ENCODE measurements around the gene GJB5.
"Not testable (repeated sequence)": the region's sequence is repeated elsewhere in the genome, so short reads cannot be mapped to it uniquely, and the experiment has no call there.

Gene GJB5

DNA sequence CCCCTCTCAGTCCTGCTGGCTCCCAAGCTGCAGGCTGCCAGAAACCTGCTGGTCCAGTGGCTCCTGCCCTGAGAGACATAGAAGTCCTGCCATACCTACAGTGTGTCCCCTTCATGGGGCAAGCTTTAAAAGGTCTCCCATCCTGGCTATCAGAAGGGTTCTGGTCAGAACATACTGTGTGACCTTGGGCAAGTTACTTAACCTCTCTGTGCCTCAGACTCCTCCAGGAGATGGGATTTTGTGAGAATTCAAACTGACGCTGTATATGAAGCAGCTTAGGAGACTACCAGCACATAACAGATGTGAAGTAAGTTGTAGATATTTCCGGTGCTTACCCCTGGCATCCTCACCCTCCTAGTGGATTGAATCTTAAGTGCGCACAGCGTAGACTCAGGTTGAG lies 8.7 kb upstream of the GJB5 start:
- no peak for DNase-seq

DNA sequence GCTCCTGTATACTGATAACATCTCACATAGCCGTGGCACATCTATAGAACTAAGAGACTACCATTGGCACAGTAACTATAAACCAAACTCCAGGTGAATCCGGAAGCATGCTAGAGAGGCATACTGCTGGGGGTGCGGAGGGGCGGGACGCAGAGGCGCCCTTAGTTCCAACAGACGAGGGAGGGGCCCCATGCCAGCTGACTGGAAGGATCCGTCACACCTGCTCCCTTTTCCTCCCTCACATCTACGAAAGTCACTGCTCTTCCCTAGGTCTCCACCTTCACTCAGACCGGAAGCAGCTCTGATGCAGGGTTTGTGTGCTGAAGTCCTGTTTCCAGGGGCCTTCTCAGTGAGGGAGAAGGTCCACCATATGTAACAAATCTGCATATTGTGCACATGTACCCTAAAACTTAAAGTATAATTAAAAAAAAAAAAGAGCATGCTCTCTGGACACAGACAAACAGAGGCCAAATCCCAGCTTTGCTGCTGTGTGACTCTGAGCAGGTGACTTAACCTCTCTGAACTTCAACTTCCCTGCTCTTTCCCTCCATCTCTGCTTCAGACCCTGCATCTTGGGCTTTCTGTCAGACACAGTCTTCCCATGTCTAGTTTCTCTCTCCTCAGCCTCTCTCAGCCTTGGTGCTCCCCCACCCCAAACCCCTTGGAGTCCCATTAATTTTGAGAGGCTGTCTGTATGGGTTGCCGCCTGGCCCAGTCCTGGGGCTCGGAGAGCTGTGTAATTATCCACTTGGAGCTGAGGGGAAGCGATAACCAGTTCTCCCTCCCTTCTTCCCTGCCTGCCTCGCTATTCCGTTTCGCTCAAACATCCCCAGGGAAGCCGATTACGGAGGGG lies 7.8 kb upstream of the GJB5 start:
- DNase-seq: no peak

DNA sequence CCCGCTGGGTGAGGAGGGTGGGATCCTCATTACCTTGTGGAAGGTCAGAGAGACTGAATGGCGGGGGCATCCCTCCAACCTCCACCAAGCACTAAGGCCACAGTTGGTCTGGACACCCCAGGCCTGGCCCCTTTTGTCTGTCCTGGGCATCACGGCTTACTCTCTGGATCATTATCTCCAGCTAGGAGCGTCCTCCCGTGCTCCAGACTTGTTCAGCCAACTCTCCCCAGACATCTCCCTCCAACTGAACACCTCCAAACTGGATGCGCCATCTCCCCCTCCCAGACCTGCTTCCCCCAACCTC lies 7.3 kb upstream of the GJB5 start:
- no peak for DNase-seq

DNA sequence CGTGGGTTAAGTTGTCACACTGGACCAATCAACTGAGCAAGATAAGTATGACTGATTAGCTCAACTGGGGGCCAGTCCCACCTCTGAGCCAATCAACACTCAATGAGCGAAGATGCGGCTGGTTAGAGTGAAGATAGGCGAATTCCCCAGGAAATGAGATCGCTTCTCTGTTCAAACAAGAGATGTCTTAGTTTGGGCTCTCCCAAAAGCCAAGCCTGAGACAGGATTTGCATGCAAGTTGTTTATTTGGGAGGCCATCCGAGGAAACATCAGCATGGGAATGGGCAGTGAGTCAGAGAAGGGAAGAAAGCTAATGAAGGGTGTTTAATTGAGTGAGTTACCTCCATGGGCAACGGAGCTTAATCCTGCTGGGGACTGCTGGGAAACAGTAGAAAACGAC lies 4.9 kb upstream of the GJB5 start:
- no peak for DNase-seq

DNA sequence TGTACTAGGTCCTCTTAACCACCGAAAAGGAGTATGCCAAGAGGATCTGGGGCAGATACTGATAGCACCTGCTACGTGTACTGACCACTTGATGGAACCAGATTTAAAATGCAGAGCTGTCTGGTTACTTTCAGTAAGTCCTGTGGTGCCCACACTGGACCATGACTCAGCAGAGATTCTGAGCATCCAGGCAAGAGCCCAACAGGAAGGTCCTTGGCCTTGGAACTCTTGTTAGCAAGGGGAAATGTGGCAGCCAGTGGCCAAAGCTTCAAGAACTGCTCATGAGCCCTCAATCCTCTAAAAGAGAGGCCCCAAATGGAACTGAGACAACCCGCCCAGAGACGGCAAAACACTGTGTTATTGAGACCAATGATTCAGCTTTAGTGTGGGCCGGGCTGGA lies 4.2 kb upstream of the GJB5 start:
- DNase-seq: no peak

DNA sequence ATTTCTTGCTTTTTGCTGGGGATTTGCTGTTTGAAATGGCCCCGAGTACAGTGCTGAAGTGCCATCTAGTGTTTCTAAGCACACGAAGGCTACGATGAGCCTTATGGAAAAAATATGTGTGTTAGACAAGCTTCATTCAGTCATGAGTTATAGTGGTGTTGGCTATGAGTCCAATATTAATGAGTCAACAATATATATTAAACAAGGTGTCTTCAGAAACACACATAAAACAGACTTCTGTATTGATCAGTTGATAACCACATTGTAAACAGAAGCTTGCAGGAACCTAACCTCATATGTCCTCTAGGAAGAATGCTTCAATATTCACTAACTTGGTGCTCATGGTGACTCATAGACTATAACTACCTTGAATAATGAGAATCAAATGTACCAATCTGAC lies 1.7 kb upstream of the GJB5 start:
- no peak for DNase-seq

DNA sequence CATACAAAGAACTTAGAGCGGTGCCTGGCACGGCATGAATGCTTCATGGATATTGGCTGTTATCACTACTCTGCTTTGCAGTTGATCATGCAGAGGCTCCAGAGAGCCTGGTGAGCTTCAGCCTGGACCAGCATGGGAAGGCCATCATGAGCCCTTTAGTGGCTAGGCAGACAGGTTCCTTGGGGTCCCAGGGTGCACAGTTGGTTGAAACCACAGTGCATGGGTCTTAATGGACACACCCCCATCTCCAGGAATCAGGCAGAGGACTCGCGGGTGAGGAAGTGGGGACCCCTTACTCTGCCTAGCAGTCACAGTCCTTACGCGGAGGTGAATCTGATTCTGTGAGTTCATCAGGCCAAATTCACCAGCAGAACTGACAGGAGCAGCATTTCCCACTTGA lies 1.1 kb downstream of the GJB5 start:
- DNase-seq: no peak

DNA sequence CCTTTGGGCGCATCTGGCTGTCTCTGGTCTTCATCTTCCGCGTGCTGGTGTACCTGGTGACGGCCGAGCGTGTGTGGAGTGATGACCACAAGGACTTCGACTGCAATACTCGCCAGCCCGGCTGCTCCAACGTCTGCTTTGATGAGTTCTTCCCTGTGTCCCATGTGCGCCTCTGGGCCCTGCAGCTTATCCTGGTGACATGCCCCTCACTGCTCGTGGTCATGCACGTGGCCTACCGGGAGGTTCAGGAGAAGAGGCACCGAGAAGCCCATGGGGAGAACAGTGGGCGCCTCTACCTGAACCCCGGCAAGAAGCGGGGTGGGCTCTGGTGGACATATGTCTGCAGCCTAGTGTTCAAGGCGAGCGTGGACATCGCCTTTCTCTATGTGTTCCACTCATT lies 2.5 kb downstream of the GJB5 start:
- no peak for DNase-seq

DNA sequence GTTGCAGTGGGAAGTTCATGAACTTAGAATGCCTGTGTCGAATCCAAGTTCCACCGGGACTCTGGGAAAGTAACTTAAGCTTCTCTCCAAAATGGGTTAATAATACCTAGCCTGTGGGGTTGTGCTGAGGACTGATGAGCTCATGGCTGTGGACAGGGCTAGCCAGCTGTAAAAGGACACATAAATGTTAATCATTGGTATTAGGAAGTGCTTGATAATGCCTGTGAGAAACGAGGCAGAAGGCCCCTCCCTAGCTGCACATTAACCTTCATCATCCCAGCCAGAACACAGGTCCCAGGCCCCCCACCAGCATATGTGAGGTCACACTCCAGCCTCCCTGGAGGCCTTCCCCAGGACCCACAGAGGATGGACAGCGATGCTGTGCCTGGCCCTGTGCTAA lies 3.9 kb downstream of the GJB5 start:
- DNase-seq: no peak

DNA sequence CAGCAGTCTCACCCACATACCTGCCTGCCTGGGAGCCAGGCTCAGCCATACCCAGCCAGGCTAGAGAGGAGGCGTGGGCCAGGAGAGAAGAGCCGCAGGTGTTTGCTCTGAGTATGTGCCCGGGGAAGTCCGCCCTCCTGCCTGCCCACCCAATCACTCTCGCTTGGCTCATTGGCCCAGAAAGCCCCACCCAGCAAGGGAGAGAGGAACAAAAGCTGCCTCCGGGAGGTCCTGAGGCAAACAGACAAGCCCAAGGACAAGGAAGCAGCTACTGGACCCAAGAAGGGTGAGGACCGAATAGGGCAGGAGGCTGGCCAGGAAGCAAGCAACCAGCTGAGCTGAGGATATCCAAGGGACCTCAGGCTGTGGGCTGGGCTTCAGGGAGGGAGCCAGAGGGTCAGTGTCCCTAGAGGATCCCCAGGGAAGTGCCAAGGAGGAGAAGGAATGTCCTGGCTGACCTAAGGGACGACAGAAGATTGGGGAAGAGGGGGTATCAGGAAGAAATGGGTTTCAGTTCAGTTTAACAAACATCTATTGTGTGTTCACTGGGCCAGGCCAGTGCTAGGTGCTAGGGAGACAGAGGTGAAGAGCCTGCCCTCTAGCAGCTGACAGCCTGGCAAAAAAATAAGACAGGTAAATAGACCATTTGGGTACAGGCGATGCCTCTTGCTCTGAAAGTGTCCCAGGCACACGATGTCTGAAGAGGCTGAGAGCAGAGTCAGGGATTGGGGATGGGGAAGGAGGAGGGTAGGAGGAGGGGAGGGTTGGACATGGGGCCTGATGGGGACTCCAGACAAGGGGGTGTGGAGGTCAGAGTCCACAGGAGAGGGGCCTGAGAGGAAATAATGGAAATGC lies 4.9 kb downstream of the GJB5 start, which contains the start of gene GJB4:
TSS of gene GJB4 (plus strand) at position 238 of the 855 bp plus-strand sequence. CDS start 1,515 bp downstream, outside the sequence.
- DNase-seq: no peak

DNA sequence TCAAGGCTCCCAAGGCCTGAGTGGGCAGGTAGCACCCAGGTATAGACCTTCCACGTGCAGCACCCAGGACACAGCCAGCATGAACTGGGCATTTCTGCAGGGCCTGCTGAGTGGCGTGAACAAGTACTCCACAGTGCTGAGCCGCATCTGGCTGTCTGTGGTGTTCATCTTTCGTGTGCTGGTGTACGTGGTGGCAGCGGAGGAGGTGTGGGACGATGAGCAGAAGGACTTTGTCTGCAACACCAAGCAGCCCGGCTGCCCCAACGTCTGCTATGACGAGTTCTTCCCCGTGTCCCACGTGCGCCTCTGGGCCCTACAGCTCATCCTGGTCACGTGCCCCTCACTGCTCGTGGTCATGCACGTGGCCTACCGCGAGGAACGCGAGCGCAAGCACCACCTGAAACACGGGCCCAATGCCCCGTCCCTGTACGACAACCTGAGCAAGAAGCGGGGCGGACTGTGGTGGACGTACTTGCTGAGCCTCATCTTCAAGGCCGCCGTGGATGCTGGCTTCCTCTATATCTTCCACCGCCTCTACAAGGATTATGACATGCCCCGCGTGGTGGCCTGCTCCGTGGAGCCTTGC lies 6.4 kb downstream of the GJB5 start:
- no peak for DNase-seq

DNA sequence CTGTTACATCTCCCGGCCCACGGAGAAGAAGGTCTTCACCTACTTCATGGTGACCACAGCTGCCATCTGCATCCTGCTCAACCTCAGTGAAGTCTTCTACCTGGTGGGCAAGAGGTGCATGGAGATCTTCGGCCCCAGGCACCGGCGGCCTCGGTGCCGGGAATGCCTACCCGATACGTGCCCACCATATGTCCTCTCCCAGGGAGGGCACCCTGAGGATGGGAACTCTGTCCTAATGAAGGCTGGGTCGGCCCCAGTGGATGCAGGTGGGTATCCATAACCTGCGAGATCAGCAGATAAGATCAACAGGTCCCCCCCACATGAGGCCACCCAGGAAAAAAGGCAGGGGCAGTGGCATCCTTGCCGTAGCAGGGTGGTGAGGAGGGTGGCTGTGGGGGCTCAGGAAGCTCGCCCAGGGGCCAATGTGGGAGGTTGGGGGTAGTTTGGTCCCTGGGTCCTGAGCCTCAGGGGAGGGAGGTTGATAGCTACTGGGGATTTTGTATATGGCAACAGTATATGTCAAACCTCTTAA lies 7.0 kb downstream of the GJB5 start:
- no peak for DNase-seq

DNA sequence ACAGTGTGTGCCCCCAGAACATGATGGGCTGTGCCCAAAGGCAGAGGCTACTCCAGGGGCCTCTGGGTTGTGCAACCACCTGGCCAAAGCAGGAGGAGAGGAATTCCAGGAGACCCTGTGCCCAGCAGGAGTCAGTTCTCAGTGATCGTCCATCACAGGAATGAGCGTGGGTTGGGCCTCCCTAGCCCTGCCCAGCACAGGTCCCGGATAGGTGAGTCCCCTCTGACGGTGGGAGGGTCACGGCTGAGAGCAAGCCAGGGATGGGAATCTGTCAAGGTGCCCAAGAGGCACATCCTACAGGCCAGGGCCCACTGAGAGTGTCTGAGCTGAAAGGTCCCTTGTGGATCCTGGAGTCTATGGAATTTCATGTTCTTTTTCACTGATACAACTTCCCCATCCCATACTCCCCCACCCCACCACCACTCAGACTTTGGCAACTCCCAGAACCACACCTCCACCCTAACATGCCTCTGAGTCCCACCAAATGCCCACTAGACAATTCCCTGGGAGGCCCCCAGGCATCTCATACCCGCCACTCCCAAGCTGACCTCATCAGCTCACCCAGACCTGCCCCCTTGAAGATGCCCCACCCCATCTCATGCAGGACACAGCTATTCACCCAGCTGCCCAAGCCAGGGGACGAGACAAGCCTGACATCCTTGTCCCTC lies 7.8 kb downstream of the GJB5 start:
- no peak for DNase-seq

DNA sequence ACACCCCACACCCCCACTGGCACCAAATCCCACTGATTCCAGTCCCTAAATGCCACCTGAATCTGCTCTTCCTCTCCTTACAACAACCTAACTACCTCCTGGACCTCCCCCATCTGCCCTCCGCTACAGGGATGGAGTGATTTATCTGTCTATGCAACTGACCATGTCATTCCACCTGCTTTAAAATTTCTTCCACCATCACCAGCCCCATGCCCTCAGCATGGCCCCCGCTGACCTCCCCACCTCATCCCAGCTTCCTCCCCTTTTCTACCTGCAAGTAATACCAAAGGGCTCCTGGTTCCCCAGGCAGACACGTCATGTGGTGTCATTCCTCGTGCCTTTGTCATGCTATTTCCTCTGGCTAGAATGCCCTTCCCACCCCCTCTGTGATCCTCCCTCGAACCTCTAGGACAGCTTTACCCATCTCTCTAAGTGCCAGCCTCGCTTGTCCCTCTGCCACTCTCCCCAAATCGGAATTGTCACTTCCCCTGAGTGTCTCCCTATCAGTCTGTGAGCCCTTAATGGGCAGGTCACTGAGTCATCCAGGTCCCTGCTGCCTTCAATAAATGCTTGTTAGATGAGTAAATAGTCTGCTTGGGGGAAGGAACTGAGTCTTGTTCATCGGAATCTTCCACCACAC lies 8.4 kb downstream of the GJB5 start:
- DNase-seq: no peak

DNA sequence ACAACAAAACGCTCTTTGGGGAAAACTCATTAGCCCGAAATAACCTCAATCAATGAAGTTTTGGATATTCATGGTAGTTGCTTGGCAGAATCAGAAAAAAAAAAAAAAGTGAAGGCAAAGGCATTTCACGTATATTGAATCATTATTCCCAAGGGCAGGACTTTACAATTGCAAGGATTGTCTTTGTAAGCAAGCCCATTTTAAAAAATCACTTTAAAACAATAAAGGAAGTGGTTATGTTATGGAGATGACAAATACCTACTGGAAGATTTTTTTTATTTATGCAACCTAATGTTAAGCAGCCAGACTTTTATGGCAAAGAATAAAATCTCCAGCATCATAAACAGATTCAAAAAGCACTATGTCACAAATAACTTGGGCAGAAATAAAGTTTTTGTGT lies 14.0 kb downstream of the GJB5 start:
- no peak for DNase-seq

DNA sequence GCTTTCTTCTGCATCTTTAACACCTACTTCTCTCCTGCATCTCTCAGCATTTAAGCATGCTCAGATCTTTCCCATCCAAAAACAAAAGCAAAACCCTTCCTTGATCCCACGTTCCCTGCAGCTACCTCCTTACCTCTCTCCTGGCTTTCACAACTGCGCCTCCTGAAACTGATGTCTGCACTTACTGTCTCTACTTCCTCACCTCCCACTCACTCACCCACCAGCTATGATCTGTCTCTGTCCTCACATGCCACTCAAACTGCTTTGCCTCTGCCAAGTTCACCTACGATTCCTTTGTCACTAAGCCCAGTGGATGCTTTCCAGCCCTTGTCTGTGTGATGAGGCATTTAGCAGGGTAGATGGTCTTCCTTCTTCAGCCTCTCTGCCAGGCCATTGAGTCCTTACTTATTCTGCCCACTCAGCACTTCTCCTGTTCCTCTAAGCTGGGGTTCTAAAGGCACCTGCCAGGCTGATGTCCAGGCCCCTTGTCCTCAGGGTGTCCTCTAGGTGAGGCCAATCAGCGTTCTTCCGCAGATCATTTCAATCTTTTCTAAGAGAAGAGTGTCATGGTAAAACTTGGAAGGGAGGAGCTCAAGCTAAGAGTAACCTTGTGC lies 16.2 kb downstream of the GJB5 start:
- DNase-seq: no peak

DNA sequence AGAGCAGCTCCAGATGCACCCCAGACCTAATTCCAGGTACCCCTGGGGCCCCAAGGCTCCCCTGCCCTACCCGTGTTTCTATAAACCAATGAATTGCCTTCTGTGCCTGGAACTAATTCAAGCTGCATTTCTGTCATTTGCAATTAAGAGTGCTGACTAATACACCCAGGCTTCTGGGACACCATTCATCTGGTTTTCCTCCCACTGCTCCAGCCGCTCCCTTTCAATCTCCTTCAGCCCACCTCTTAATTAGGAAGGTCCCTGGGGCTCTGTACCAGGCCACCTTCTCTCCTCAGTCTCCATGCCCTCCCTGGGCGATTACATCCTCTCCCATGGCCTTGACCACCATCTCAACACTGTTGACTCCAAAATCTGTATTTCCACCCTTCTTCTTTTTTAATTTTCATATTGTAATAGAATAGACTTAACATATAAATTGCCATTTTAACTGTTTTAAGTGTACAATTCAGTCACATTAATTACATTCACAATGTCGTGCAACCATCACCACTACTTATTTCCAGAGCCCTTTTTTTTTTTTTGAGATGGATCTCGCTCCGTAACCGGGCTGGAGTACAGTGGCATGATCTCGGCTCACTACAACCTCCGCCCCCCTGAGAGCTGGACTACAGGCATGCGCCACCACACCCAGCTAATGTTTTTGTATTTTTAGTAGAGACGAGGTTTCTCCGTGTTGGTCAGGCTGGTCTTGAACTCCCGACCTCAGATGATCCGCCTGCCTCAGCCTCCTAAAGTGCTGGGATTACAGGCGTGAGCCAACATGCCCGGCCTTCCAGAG lies 16.9 kb downstream of the GJB5 start:
- no peak for DNase-seq

DNA sequence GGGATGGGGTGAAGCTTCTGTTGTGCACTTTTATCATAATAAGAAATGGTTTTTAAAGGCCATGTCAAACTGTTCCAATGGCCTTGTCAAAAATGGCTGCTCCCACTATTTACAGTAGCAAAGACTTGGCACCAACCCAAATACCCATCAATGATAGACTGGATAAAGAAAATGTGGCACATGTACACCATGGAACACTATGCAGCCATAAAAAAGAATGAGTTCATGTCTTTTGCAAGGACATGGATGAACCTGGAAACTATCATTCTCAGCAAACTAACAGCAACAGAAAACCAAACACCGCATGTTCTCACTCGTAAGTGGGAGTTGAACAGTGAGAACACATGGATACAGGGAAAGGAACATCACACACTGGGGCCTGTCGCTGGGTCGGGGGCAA lies 18.3 kb downstream of the GJB5 start:
- DNase-seq: not testable (repeated sequence)

DNA sequence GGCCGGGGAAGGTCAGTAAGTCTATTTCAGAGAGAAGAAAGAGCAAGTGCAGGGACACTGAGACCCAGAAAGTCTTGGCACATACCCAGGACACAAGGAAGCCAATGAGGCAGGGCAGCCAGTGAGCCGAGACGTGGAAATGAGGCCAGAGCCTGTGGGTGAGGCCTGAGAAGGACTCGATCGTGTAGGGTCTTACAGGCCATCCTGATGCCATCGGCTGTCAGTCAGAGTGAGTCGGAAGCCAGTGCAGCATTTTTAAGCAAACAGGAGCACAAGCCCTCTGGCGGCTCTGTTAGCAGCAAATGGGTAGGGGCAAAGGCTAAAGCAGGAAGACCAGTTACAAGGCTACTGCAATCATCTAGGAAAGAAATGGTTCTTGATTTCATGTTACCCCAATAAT lies 20.1 kb downstream of the GJB5 start:
- DNase-seq: no peak

DNA sequence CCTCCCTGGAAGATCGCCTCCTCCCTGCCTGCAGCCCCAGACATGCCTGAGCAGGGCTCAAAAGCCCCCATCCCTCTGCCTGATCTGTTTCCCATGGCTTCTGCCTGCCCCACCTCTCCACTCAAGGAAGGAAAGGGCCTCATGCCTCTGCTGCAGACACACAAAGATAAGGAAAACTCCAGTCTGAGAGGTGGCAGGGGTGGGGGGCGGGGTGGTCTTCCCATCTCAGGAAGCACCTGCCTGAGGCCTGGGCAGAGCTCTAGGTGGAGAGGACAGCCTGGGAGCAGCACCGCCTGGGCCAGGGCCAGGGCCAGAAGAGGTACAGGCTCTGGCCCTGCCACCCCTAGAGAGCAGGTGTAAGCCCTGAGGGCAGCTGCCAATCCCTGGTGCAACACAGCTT lies 22.1 kb downstream of the GJB5 start:
- no peak for DNase-seq
